ENCODE results near the gene AOPEP. TPM values are rescaled to one million over a fixed set of nuclear protein-coding genes. Genes with fewer than 3 reads are reported as not detected.

The AOPEP gene
- total RNA-seq, 2 experiments from 2014 or later: 6.9 to 7.0 TPM

DNA sequence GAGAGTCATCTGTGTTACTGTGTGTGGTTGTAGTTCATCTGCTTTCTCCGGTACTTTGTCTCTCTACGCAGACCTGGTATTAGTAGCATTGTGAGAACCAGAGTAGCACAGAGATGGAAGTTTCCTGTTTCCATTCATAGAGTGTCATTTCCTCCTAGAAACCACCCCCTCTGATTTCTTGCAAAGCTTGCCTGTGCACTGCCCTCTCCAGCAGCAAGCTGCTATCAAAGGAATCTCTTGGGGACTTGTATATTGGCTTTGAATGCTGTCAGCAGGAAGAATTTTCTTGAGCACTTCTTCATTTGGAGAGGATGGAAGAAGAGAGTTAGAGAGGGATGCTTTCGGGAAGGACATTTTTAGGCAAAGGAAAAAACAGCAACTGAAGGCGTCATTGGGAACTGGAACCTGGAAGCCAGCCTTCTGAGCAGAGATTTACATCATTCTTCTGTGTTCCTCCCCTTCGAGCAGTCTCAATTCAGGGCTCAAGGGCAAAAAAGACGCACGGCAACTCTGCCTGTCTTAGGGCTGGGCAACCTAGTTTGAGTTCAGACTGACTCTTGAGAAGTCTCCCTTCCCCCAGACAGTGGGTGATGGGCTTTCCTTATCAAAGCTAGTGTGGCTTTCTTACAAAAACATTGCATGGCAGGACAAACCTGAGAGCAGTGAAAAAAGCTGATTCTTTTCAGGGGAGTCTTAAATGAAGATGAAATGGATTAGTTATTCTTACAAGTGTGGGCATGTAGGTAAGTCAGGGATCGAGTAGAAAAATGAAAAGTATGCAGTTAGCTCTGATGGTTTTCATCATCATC, 226.3 kb downstream of the AOPEP start:
- Histone ChIP-seq H3K4me3 (ENCODE audit: low read length) (no peak overlapping the region), H3K27ac (ENCODE audit: low read depth in 1 of 2, low read length in 2 of 2) (no peak overlapping the region), H3K36me3 (ENCODE audit: insufficient read depth, low read length) (no peaks in the 10 kb centered on the region), H3K27me3 (ENCODE audit: control insufficient read depth in 1 of 2, insufficient read depth in 2 of 2, low read length in 2 of 2) (no peaks in the 10 kb centered on the region), H3K9me3 (ENCODE audit: control insufficient read depth in 1 of 2, insufficient read depth in 1 of 2, low read length in 2 of 2) (no peaks in the 10 kb centered on the region), H3K4me1 (ENCODE audit: insufficient read depth, low read length) (peaks cover 27% of the 10 kb centered on the region)
- no peaks in the 10 kb centered on the region for H3K27me3 Mint-ChIP-seq
- peak overlapping the region; percentile 38 for H3K27ac Mint-ChIP-seq
- intact Hi-C loops (cut with DNase I, micrococcal nuclease): loop anchor here in 1 of 2 experiments (1.0 kb wide), 1 partner anchor 91 kb away; no protein-coding TSS in a partner anchor
- ChIA-PET POLR2A (interaction anchor here (0.6 to 1.0 kb wide), 3 partner anchors 29 to 284 kb away, joined by 3 to 4 read pairs (median 3); no protein-coding TSS in a partner anchor), CTCF (interaction anchor here (1.3 kb wide), 1 partner anchor 272 kb away, joined by 3 read pairs; no protein-coding TSS in a partner anchor)
- peak; percentile 94 for ATAC-seq (ENCODE audit: poor library complexity)
- H3K9me3 Mint-ChIP-seq: no peaks in the 10 kb centered on the region
- H3K4me1 Mint-ChIP-seq (ENCODE audit: low read depth): peaks cover 41% of the 10 kb centered on the region
- TF ChIP-seq, protein P1, sequence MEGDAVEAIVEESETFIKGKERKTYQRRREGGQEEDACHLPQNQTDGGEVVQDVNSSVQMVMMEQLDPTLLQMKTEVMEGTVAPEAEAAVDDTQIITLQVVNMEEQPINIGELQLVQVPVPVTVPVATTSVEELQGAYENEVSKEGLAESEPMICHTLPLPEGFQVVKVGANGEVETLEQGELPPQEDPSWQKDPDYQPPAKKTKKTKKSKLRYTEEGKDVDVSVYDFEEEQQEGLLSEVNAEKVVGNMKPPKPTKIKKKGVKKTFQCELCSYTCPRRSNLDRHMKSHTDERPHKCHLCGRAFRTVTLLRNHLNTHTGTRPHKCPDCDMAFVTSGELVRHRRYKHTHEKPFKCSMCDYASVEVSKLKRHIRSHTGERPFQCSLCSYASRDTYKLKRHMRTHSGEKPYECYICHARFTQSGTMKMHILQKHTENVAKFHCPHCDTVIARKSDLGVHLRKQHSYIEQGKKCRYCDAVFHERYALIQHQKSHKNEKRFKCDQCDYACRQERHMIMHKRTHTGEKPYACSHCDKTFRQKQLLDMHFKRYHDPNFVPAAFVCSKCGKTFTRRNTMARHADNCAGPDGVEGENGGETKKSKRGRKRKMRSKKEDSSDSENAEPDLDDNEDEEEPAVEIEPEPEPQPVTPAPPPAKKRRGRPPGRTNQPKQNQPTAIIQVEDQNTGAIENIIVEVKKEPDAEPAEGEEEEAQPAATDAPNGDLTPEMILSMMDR (IDR thresholded peaks at IDR 0.05): no peak
- peaks cover 18% of the 10 kb centered on the region for H3K36me3 Mint-ChIP-seq (ENCODE audit: low read depth)
- peak overlapping the region; percentile 30 for H3K4me3 Mint-ChIP-seq
- DNase-seq: peak in 5 of 14 experiments; percentile 3 to 54 (median 18)

DNA sequence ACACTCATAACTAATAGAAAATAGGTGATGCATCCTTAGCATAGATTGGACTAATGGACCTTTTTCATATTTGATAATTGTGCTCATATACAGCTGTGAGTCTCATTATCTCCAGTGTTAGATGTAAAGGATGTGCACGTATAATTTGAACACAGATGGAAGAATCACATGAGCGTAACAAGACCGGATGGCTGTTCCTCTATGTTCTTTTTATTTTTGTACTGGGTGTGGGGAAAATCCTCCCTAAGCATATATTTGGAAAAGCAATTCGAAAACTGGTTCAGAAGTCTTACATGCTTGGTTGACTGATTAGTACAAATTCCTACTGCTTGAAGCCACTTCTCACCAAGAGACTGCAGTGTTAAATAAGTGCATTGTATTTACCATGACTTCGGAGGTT, 230.2 kb downstream of the AOPEP start:
- H3K36me3 ChIP-seq (ENCODE audit: insufficient read depth, low read length): no peaks in the 10 kb centered on the region
- ATAC-seq (ENCODE audit: poor library complexity) (no peak), DNase-seq (no peak)
- intact Hi-C loops (cut with DNase I, micrococcal nuclease): no loop called here
- Mint-ChIP-seq H3K4me1 (ENCODE audit: low read depth) (peaks cover 19% of the 10 kb centered on the region), H3K9me3 (no peaks in the 10 kb centered on the region), H3K36me3 (ENCODE audit: low read depth) (peaks cover 24% of the 10 kb centered on the region), H3K4me3 (no peak overlapping the region), H3K27ac (no peak overlapping the region), H3K27me3 (no peaks in the 10 kb centered on the region)
- H3K27ac ChIP-seq (ENCODE audit: low read depth in 1 of 2, low read length in 2 of 2): no peak overlapping the region
- POLR2A ChIA-PET: no interaction called here
- TF ChIP-seq, protein P1 (IDR thresholded peaks at IDR 0.05): no peak
- H3K4me1 ChIP-seq (ENCODE audit: insufficient read depth, low read length): peaks cover 13% of the 10 kb centered on the region
- CTCF ChIA-PET: no interaction called here
- H3K9me3 ChIP-seq (ENCODE audit: control insufficient read depth in 1 of 2, insufficient read depth in 1 of 2, low read length in 2 of 2): no peaks in the 10 kb centered on the region
- H3K27me3 ChIP-seq (ENCODE audit: control insufficient read depth in 1 of 2, insufficient read depth in 2 of 2, low read length in 2 of 2): no peaks in the 10 kb centered on the region
- no peak overlapping the region for H3K4me3 ChIP-seq (ENCODE audit: low read length)

DNA sequence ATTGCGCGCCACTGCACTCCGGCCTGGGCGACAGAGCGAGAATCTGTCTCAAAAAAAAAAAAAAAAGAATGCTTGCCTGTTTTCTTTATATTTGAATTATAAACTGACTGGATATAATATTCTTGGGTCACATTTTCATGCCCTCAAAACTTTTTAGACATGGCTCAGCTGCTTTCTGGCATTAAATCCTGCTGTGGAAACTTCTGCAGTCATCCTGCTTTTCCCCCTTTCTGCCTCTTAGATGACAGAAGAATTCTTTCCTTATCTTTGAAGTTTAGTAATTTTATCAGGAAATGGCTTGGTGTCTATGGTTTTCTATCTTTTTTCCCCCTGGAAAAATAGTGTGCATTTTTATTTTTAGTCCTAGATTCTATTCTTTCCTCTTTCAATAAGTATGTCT, 234.5 kb downstream of the AOPEP start:
- peaks cover 23% of the 10 kb centered on the region for H3K36me3 Mint-ChIP-seq (ENCODE audit: low read depth)
- Histone ChIP-seq H3K9me3 (ENCODE audit: control insufficient read depth in 1 of 2, insufficient read depth in 1 of 2, low read length in 2 of 2) (no peaks in the 10 kb centered on the region), H3K36me3 (ENCODE audit: insufficient read depth, low read length) (no peaks in the 10 kb centered on the region), H3K27ac (ENCODE audit: low read depth in 1 of 2, low read length in 2 of 2) (no peak overlapping the region), H3K4me1 (ENCODE audit: insufficient read depth, low read length) (no peaks in the 10 kb centered on the region), H3K4me3 (ENCODE audit: low read length) (no peak overlapping the region), H3K27me3 (ENCODE audit: control insufficient read depth in 1 of 2, insufficient read depth in 2 of 2, low read length in 2 of 2) (no peaks in the 10 kb centered on the region)
- POLR2A ChIA-PET: interaction anchor here (0.6 kb wide), 1 partner anchor 1694 kb away, joined by 4 read pairs; no protein-coding TSS in a partner anchor
- H3K27ac Mint-ChIP-seq: no peak overlapping the region
- no peaks in the 10 kb centered on the region for H3K4me1 Mint-ChIP-seq (ENCODE audit: low read depth)
- CTCF ChIA-PET: interaction anchor here (1.2 kb wide), 1 partner anchor 17 kb away, joined by 3 read pairs; no protein-coding TSS in a partner anchor
- DNase-seq: no peak
- TF ChIP-seq, protein P1 (IDR thresholded peaks at IDR 0.05): no peak
- intact Hi-C loops (cut with DNase I, micrococcal nuclease): no loop called here
- H3K4me3 Mint-ChIP-seq: no peak overlapping the region
- H3K27me3 Mint-ChIP-seq: no peaks in the 10 kb centered on the region
- ATAC-seq (ENCODE audit: poor library complexity): no peak
- H3K9me3 Mint-ChIP-seq: no peaks in the 10 kb centered on the region

Measured in CD4-positive, alpha-beta T cell (primary cell).